Suprapubic skin (tissue), 4 donors: ENCODE measurements around the gene CCR3.

Experiments used
- CTCF ChIP-seq, 2 donors: fragments of 200-600 bp in 1 of 2; fragments of 450-650 bp in 1 of 2; sonication (generic) in 1 of 2; IDR thresholded peaks; one replicate each; pipeline ENCODE4 v1.5.1; 2016 to 2019; ENCODE audit warnings: antibody characterized with exemption in 2 of 2, mild to moderate bottlenecking in 1 of 2, moderate library complexity in 1 of 2
- EP300 ChIP-seq: sonication (generic); formaldehyde crosslinking; IDR thresholded peaks from one replicate; pipeline ENCODE4 v1.6.1; 2017; ENCODE audit warnings: antibody characterized with exemption
- POLR2AphosphoS5 ChIP-seq, 3 donors: sonication (generic); formaldehyde crosslinking; IDR thresholded peaks; one replicate each; pipeline ENCODE4 v1.6.1; 2017; ENCODE audit warnings: antibody characterized with exemption in 3 of 3

- TF ChIP-seq CTCF (IDR thresholded peaks at IDR 0.05), result no peak
- no peak for TF ChIP-seq EP300
- no peak for TF ChIP-seq POLR2AphosphoS5 (IDR thresholded peaks at IDR 0.05)
These were observed 26.3 kb upstream of the CCR3 start for GRCh38 chr3:46215810-46216414.
